HuH-7 (cell line): ENCODE data around the gene MACF1.
"Not testable (repeated sequence)": the region's sequence is repeated elsewhere in the genome, so short reads cannot be mapped to it uniquely, and the experiment has no call there.

Experiments used
- DNase-seq: peaks from one replicate; pipeline ENCODE4 v3.0.0; 2011; ENCODE audit warnings: low spot score

MACF1 gene

GRCh38 chr1:39418236-39418635, 213.7 kb downstream of the MACF1 start:
- DNase-seq, result no peak

GRCh38 chr1:39420493-39420892, 216.0 kb downstream of the MACF1 start:
- no peak for DNase-seq

- no peak for DNase-seq
These were observed 218.1 kb downstream of the MACF1 start for GRCh38 chr1:39422614-39423013.

GRCh38 chr1:39425151-39425550, 220.7 kb downstream of the MACF1 start:
- no peak for DNase-seq

GRCh38 chr1:39425634-39426033, 221.1 kb downstream of the MACF1 start:
- no peak for DNase-seq

GRCh38 chr1:39426346-39426745, 221.9 kb downstream of the MACF1 start:
- DNase-seq, result no peak

- no peak for DNase-seq
These were observed 222.9 kb downstream of the MACF1 start for GRCh38 chr1:39427374-39427773.

GRCh38 chr1:39427912-39428311, 223.4 kb downstream of the MACF1 start:
- no peak for DNase-seq

- no peak for DNase-seq
These were observed 227.4 kb downstream of the MACF1 start for GRCh38 chr1:39431927-39432326.

- DNase-seq, result no peak
These were observed 230.4 kb downstream of the MACF1 start for GRCh38 chr1:39434797-39435395.

GRCh38 chr1:39435597-39435996, 231.1 kb downstream of the MACF1 start:
- no peak for DNase-seq

GRCh38 chr1:39436842-39437241, 232.3 kb downstream of the MACF1 start:
- DNase-seq, result no peak

GRCh38 chr1:39438042-39438441, 233.5 kb downstream of the MACF1 start:
- DNase-seq, result no peak

- DNase-seq, result no peak
These were observed 236.4 kb downstream of the MACF1 start for GRCh38 chr1:39440856-39441255.

- DNase-seq, result no peak
These were observed 237.3 kb downstream of the MACF1 start for GRCh38 chr1:39441797-39442196.

- DNase-seq, result no peak
These were observed 241.1 kb downstream of the MACF1 start for GRCh38 chr1:39445573-39445972.

GRCh38 chr1:39446986-39447567, 242.6 kb downstream of the MACF1 start:
- no peak for DNase-seq

- DNase-seq, result not testable (repeated sequence)
These were observed 245.5 kb downstream of the MACF1 start for GRCh38 chr1:39450041-39450440.

GRCh38 chr1:39450956-39451606, 246.6 kb downstream of the MACF1 start:
- DNase-seq, result no peak

- no peak for DNase-seq
These were observed 247.6 kb downstream of the MACF1 start for GRCh38 chr1:39452081-39452480.

GRCh38 chr1:39452540-39452939, 248.0 kb downstream of the MACF1 start:
- no peak for DNase-seq

- DNase-seq, result no peak
These were observed 249.1 kb downstream of the MACF1 start for GRCh38 chr1:39453603-39454002.

- no peak for DNase-seq
These were observed 254.5 kb downstream of the MACF1 start for GRCh38 chr1:39458991-39459390.

GRCh38 chr1:39462074-39462473, 257.6 kb downstream of the MACF1 start:
- no peak for DNase-seq
